Measurements from ENCODE around the gene NFAM1. TPM values are rescaled to one million over a fixed set of nuclear protein-coding genes. Genes with fewer than 3 reads are reported as not detected.

The NFAM1 gene
- total RNA-seq, 1 donor from 2014 or later, result 0.19 TPM

GRCh38 chr22:42444077-42444904 is 12.1 kb upstream of the NFAM1 start:
- no peak overlapping the region for H3K9ac ChIP-seq

DNA sequence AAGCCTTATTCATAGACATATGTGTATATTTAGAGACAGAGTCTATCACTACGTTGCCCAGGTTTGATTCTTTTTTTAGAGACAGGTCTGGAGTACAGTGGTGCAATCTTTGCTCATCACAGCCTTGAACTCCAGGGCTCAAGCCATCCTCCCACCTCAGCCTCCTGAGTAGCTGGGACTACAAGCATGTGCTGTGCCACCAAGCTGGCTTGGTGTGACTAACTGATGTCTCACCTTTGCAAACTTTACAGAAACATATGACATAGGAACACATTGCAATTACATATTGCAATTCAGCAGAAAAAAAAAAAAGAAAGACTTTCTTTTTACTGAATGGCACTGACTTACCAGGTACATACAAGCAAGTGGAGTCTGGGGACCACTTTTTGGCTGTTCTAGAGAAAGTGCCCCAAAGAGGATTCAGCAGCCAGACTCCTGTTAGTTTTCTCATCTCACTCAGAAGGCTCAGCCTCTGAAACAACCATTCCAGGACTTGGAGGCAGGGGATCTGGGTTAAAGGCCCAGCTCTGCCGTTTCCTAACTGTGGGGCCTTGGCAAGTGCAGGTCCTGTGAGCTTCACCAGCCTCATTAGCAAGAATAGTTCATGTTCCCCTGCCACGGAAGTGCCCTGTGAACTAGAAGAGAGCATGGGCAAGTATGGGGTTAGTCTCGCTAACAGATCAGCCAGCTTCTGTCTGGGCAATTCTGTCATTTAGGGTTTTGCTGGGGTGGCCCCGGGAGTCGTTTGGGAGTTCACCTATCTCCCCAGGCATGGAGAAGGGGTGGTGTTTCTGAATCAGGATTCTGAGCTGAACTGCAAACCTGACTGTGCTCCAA is 11.3 kb upstream of the NFAM1 start:
- Histone ChIP-seq H3K79me2 (ENCODE audit: low read depth) (no peaks in the 10 kb centered on the region), H3K9ac (no peak overlapping the region), H2AFZ (replicated peaks) (peak overlapping the region; percentile 77), H3K9me3 (ENCODE audit: low read depth) (no peaks in the 10 kb centered on the region), H3K4me2 (peak overlapping the region; percentile 74), H3K4me3 (peak overlapping the region; percentile 51), H3K36me3 (no peaks in the 10 kb centered on the region), H3K27me3 (peaks cover 17% of the 10 kb centered on the region), H3F3A (ENCODE audit: low read depth) (peaks cover 23% of the 10 kb centered on the region), H3K27ac (no peak overlapping the region), H3K4me1 (peaks cover 19% of the 10 kb centered on the region), H4K20me1 (ENCODE audit: low read depth) (no peaks in the 10 kb centered on the region)
- peaks cover 44% of the 10 kb centered on the region for H3K4me1 Mint-ChIP-seq
- H3K27ac Mint-ChIP-seq, result peak overlapping the region; percentile 57
- no peak for TF ChIP-seq EZH2phosphoT487 (IDR thresholded peaks at IDR 0.05)
- TF ChIP-seq EZH2 (IDR thresholded peaks at IDR 0.05), result no peak
- TF ChIP-seq CTCF (IDR thresholded peaks at IDR 0.05), result no peak
- no peaks in the 10 kb centered on the region for H3K36me3 Mint-ChIP-seq
- peaks cover 18% of the 10 kb centered on the region for H3K27me3 Mint-ChIP-seq (ENCODE audit: insufficient read depth, low read depth)
- H3K9me3 Mint-ChIP-seq, result peaks cover 2% of the 10 kb centered on the region
- DNase-seq (ENCODE audit: low spot score), result no peak
- H3K4me3 Mint-ChIP-seq, result peak overlapping the region; percentile 78

More at GRCh38 chr22:42444077-42444904, 12.1 kb upstream of the NFAM1 start:
- no peaks in the 10 kb centered on the region for H3K36me3 Mint-ChIP-seq
- peak overlapping the region; percentile 51 for H3K4me3 ChIP-seq
- no peaks in the 10 kb centered on the region for H3K9me3 ChIP-seq (ENCODE audit: low read depth)
- peaks cover 14% of the 10 kb centered on the region for H3F3A ChIP-seq (ENCODE audit: low read depth)
- no peaks in the 10 kb centered on the region for H3K79me2 ChIP-seq (ENCODE audit: low read depth)
- H4K20me1 ChIP-seq (ENCODE audit: low read depth), result no peaks in the 10 kb centered on the region
- peak overlapping the region; percentile 74 for H3K4me2 ChIP-seq
- H3K9me3 Mint-ChIP-seq, result peaks cover 2% of the 10 kb centered on the region
- H3K4me3 Mint-ChIP-seq, result peak overlapping the region; percentile 78
- H3K36me3 ChIP-seq, result no peaks in the 10 kb centered on the region
- peaks cover 39% of the 10 kb centered on the region for H3K4me1 Mint-ChIP-seq
- peak; percentile 93 for TF ChIP-seq CTCF (IDR thresholded peaks at IDR 0.05)
- no peak for TF ChIP-seq EZH2phosphoT487 (IDR thresholded peaks at IDR 0.05)
- peaks cover 18% of the 10 kb centered on the region for H3K27me3 Mint-ChIP-seq (ENCODE audit: insufficient read depth, low read depth)
- H3K27ac ChIP-seq, result no peak overlapping the region
- peak; percentile 91 for DNase-seq (ENCODE audit: low spot score)
- H2AFZ ChIP-seq (replicated peaks), result peak overlapping the region; percentile 77
- peaks cover 13% of the 10 kb centered on the region for H3K27me3 ChIP-seq
- H3K27ac Mint-ChIP-seq, result peak overlapping the region; percentile 87
- peaks cover 14% of the 10 kb centered on the region for H3K4me1 ChIP-seq

DNA sequence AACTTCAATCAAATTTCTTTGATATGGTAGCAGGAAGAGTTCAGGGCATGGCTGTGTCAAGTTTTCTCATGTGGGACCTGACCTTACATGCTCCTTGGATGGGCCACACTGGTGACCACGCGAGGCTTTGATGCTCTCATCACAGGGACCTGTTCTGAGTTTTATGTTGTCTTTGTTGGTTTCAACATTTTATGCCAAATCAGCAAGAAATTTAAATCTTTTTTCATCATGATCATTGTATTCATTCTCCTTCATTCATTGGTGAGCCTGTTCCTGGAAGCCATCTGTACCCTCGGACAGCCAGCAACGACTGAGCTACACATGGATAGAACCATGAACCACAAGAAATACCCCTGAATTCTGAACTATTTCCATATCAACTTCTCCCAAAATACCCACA is 10.5 kb upstream of the NFAM1 start:
- no peak overlapping the region for H3K9ac ChIP-seq
- Mint-ChIP-seq H3K27ac (peak overlapping the region; percentile 46), H3K27me3 (ENCODE audit: insufficient read depth, low read depth) (peaks cover 19% of the 10 kb centered on the region), H3K9me3 (peaks cover 2% of the 10 kb centered on the region), H3K36me3 (no peaks in the 10 kb centered on the region), H3K4me3 (no peak overlapping the region), H3K4me1 (peaks cover 45% of the 10 kb centered on the region)
- H3K79me2 ChIP-seq (ENCODE audit: low read depth), result no peaks in the 10 kb centered on the region
- no peaks in the 10 kb centered on the region for H3K9me3 ChIP-seq (ENCODE audit: low read depth)
- TF ChIP-seq CTCF (IDR thresholded peaks at IDR 0.05) (no peak), EZH2 (IDR thresholded peaks at IDR 0.05) (no peak), EZH2phosphoT487 (IDR thresholded peaks at IDR 0.05) (no peak)
- no peak overlapping the region for H3K4me2 ChIP-seq
- H3K4me3 ChIP-seq, result no peak overlapping the region
- DNase-seq (ENCODE audit: low spot score), result no peak
- peaks cover 29% of the 10 kb centered on the region for H3F3A ChIP-seq (ENCODE audit: low read depth)
- no peaks in the 10 kb centered on the region for H4K20me1 ChIP-seq (ENCODE audit: low read depth)
- no peak overlapping the region for H2AFZ ChIP-seq (replicated peaks)
- H3K27ac ChIP-seq, result no peak overlapping the region
- H3K4me1 ChIP-seq, result peaks cover 25% of the 10 kb centered on the region
- peaks cover 17% of the 10 kb centered on the region for H3K27me3 ChIP-seq
- H3K36me3 ChIP-seq, result no peaks in the 10 kb centered on the region

Data from neural progenitor cell (in vitro differentiated cells).